Measurements from ENCODE around the gene ZNF493. TPM values are rescaled to one million over a fixed set of nuclear protein-coding genes. Genes with fewer than 3 reads are reported as not detected.

Gene ZNF493
- 284 TPM for total RNA-seq

DNA sequence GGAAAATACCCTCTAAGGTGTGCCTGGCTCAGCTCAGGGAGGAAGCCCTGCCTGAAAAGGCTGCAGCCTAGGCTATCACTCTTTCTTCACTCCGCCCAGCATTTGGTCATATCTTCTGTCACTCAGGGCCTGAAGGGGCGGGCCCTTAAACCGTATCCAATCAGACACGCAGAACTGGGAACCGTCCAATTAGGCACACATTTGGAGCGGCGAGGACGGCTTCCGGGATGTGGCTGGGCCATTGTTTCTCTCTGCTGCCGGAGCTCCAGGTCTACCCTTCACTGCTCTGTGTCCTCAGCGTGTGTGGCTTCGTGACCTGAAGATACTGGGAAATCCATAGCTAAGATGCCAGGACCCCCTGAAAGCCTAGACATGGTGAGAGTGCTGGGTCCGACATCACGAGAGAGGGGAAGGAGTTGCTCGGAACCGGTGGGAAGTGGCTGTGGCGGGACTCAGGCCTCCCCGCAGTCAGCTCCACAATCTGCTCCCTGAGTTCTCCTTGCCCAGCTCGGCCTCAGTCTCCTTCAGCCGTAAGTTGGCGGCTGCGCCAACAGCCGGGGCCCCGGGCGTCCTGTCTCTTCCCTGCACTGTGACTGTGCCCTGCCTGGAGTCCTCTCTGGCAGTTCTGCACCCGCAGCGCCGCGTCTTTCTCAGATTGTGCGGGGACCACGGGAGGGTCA lies at the start of gene ZNF493:
TSS of gene ZNF493 (plus strand) at position 241 of the 680 bp plus-strand sequence. CDS start at position 346, 105 bp downstream.

DNA sequence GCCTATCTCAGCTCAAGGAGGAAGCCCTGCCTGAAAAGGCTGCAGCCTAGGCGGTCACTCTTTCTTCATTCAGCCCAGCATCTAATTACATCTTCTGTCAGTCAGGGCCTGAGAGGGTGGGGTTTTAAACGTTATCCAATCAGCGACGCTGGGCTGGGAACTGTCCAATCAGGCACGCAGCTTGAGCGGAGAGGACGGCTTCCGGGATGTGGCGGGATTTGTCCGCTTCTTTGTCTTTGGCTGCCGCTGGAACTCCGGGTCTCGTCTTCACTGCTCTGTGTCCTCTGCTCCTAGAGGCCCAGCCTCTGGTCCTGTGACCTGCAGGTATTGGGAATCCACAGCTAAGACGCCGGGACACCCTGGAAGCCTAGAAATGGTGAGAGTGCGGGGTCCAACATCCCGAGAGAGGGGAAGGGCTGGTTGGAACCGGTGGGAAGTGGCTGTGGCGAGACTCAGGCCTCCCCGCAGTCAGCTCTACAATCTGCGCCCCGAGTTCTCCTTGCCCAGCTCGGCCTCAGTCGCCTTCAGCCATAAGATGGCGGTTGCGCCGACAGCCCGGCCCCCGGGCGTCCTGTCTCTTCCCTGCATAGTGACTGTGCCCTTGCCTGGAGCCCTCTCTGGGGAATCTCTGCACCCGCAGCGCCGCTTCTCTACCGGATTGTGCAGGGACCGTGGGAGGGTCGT lies 38.0 kb upstream of the ZNF493 start, which contains the start of gene ZNF738:
TSS of gene ZNF738 (plus strand) at position 233 of the 684 bp plus-strand sequence. CDS start at position 374, 141 bp downstream.

Other genes with a start within 250 kb of the ZNF493 start
- 78.6 TPM for gene ZNF708, start 67.7 kb upstream of the ZNF493 start, total RNA-seq
- gene ZNF738, start 38.1 kb upstream of the ZNF493 start, total RNA-seq: 51.3 TPM
- 33.2 TPM for gene ZNF429, start 108.5 kb downstream of the ZNF493 start, total RNA-seq